Hepatocyte (in vitro differentiated cells): ENCODE results near the gene ZNF674. TPM values are rescaled to one million over a fixed set of nuclear protein-coding genes. Genes with fewer than 3 reads are reported as not detected.
"Not testable (repeated sequence)": the region's sequence is repeated elsewhere in the genome, so short reads cannot be mapped to it uniquely, and the experiment has no call there.

Experiments used
- DNase-seq: peaks from one replicate; pipeline ENCODE4 v3.0.0-alpha.2; 2016; ENCODE audit warnings: low spot score
- H2AFZ ChIP-seq: fragments of 200-600 bp; sonication (generic); 2 replicates; pipeline ENCODE4 v1.6.0; 2016; ENCODE audit warnings: antibody characterized with exemption, mild to moderate bottlenecking
- H3K27ac ChIP-seq: fragments of 200-600 bp; sonication (generic); 2 replicates; pipeline ENCODE4 v1.5.1; 2016; ENCODE audit warnings: mild to moderate bottlenecking
- H3K27me3 ChIP-seq: fragments of 200-600 bp; sonication (generic); 2 replicates; pipeline ENCODE4 v1.6.1; 2016
- H3K36me3 ChIP-seq: fragments of 200-600 bp; sonication (generic); replicated peaks from 2 replicates; pipeline ENCODE4 v1.5.1; 2016; ENCODE audit warnings: low read depth; ENCODE audit not compliant: insufficient read depth
- H3K4me1 ChIP-seq: fragments of 200-600 bp; sonication (generic); 2 replicates; pipeline ENCODE4 v1.5.1; 2016; ENCODE audit warnings: mild to moderate bottlenecking, moderate library complexity; ENCODE audit not compliant: insufficient read depth
- H3K4me2 ChIP-seq: fragments of 200-600 bp; sonication (generic); 2 replicates; pipeline ENCODE4 v1.6.0; 2016
- H3K4me3 ChIP-seq: fragments of 200-600 bp; sonication (generic); 2 replicates; pipeline ENCODE4 v1.5.1; 2016; ENCODE audit warnings: mild to moderate bottlenecking
- H3K79me2 ChIP-seq: fragments of 200-600 bp; sonication (generic); 2 replicates; pipeline ENCODE4 v1.6.0; 2017; ENCODE audit warnings: mild to moderate bottlenecking
- H3K9me2 ChIP-seq: fragments of 200-600 bp; sonication (generic); replicated peaks from 2 replicates; pipeline ENCODE4 v1.6.0; 2017; ENCODE audit warnings: mild to moderate bottlenecking; ENCODE audit not compliant: insufficient read depth
- H3K9me3 ChIP-seq: fragments of 200-600 bp; sonication (generic); 2 replicates; pipeline ENCODE4 v1.5.1; 2016; ENCODE audit warnings: low read depth, mild to moderate bottlenecking
- H4K20me1 ChIP-seq: fragments of 200-600 bp; sonication (generic); 2 replicates; pipeline ENCODE4 v1.6.0; 2016; ENCODE audit warnings: mild to moderate bottlenecking; ENCODE audit not compliant: insufficient read depth, poor library complexity, severe bottlenecking
- EZH2 ChIP-seq: fragments of 200-600 bp; sonication (generic); IDR thresholded peaks from 2 replicates; pipeline ENCODE4 v1.6.1; 2016; ENCODE audit warnings: antibody characterized with exemption, mild to moderate bottlenecking, borderline replicate concordance
- EZH2phosphoT487 ChIP-seq: fragments of 200-600 bp; sonication (generic); IDR thresholded peaks from one replicate; pipeline ENCODE4 v1.6.1; 2018; ENCODE audit warnings: antibody characterized with exemption, mild to moderate bottlenecking, low read depth, moderate library complexity; ENCODE audit not compliant: unreplicated experiment, severe bottlenecking
- WGBS: methylation state at CpG from one replicate; pipeline ENCODE4 v1.1.6; 2016; ENCODE audit warnings: low lambda C conversion rate; ENCODE audit errors: missing lambda C conversion rate; 5-methylcytosine and 5-hydroxymethylcytosine counted together
- polyA plus RNA-seq: library from polyadenylated mRNA; unstranded; fragments of >200 nt; fragmentation: Nextera tagmentation; extraction: Ambion mirVana; gene quantifications from 2 replicates; pipeline ENCODE4 v1.2.1, GENCODE V29; 2016
- total RNA-seq: library from RNA; depleted of rRNA; stranded (reverse); fragments of >200 nt; gene quantifications from 2 replicates; pipeline ENCODE4 v1.2.3, GENCODE V29; 2014
- TF ChIP-seq, protein P1 (sequence below): fragments of 200-600 bp; sonication (generic); IDR thresholded peaks from 2 replicates; pipeline ENCODE4 v1.5.1; 2016; ENCODE audit warnings: antibody characterized with exemption, mild to moderate bottlenecking; ENCODE audit not compliant: poor library complexity

The ZNF674 gene
- total and polyA plus RNA-seq, 2 experiments from 2014 or later: 2.2 to 4.8 TPM

DNA sequence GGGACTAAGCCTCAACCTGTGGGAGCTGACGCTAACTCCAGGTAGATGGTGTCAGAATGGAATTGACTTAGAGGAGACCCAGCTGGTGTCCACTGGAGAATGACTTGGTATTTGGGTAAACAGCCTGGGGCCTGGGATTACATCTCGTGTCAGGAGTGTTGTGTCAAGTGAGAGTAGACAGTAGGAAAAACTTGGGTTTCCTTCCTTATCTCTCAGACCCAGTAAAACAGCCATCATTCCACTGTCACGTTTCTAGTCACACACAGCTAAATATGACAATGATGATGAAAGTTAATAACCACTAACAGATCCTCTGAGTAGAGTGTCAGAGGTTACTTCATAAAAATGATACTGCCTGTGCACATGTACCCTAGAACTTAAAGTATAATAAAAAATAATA lies 13.8 kb downstream of the ZNF674 start:
- Histone ChIP-seq H3K9me2 (no peaks in the 10 kb centered on the region), H2AFZ (no peak overlapping the region), H3K27me3 (no peaks in the 10 kb centered on the region), H3K79me2 (no peaks in the 10 kb centered on the region), H3K36me3 (no peaks in the 10 kb centered on the region), H4K20me1 (no peaks in the 10 kb centered on the region), H3K9me3 (no peaks in the 10 kb centered on the region), H3K4me2 (no peak overlapping the region), H3K4me3 (no peak overlapping the region), H3K4me1 (no peaks in the 10 kb centered on the region), H3K27ac (no peak overlapping the region)
- no peak for DNase-seq
- 55% methylated on average over 3 of the region's 3 CpGs for WGBS
- TF ChIP-seq, protein P1, sequence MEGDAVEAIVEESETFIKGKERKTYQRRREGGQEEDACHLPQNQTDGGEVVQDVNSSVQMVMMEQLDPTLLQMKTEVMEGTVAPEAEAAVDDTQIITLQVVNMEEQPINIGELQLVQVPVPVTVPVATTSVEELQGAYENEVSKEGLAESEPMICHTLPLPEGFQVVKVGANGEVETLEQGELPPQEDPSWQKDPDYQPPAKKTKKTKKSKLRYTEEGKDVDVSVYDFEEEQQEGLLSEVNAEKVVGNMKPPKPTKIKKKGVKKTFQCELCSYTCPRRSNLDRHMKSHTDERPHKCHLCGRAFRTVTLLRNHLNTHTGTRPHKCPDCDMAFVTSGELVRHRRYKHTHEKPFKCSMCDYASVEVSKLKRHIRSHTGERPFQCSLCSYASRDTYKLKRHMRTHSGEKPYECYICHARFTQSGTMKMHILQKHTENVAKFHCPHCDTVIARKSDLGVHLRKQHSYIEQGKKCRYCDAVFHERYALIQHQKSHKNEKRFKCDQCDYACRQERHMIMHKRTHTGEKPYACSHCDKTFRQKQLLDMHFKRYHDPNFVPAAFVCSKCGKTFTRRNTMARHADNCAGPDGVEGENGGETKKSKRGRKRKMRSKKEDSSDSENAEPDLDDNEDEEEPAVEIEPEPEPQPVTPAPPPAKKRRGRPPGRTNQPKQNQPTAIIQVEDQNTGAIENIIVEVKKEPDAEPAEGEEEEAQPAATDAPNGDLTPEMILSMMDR: no peak
- TF ChIP-seq EZH2 (no peak), EZH2phosphoT487 (no peak)

DNA sequence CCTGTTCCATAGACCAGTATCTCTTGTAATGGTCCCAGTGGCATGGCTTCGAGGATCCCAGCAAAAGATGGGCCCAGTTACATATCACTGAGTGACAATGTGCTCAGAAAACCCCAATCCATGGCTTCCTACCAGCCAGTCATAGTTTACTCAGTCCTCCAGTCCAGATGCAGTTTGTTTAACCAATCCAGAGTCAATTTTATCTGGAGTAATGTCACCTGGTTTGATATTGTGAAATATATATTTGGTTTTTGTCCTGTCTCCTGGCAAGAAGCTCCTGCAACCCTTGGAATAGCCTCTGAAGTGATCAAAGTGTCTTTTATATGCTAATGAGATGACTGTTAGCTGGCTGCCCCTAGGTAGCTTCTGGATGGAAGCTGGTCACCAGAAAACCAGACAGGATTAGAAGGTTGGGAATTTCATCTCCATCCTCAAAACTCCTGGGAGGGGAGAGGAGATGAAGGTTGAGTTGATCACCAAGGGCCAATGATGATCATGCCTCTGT lies 14.8 kb downstream of the ZNF674 start:
- 72% methylated on average over 1 of the region's 1 CpG for WGBS
- H3K4me3 ChIP-seq: not testable (repeated sequence)

DNA sequence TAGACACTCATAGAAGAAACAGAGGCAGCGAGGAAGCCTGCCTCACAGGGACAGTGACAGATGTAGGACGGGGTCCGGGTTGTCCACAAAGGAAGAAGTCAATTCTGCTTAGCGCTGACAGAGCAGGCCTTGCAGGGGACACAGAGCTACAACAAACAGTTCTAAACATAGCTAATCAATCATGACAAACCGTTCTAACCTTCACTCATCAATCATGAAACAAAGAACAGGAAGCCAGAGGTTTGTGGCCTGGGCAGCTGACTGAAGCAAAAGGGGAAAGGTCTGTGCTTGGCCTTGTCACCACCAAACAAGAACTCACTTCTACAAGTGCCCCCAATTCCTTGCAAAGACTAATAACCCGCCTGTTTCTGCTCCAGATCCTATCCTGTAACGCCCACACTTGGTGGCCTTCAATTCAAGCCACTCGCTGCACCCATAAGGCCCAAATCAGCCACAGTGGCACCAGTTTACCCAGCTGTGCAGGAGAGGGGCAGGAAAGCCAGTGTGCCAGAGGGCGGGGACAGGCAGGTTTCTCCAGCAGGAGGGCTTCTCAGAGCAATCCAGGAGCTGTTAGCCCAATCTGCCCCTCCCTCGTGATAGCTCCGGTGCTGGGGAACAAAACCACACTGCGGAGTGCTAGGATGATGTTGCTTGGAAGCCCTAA lies 15.3 kb downstream of the ZNF674 start:
- not testable (repeated sequence) for H3K4me2 ChIP-seq, H3K9me3 ChIP-seq, H3K27me3 ChIP-seq, H3K79me2 ChIP-seq, H3K4me3 ChIP-seq, H3K36me3 ChIP-seq, DNase-seq, H2AFZ ChIP-seq, H3K9me2 ChIP-seq, H4K20me1 ChIP-seq, H3K4me1 ChIP-seq, H3K27ac ChIP-seq
- WGBS: 77% methylated on average over 11 of the region's 12 CpGs

More for the DNA sequence above, 14.8 kb downstream of the ZNF674 start:
- not testable (repeated sequence) for H3K4me1 ChIP-seq, H4K20me1 ChIP-seq, H3K27ac ChIP-seq, H3K36me3 ChIP-seq, H3K4me2 ChIP-seq, H3K9me3 ChIP-seq, H3K27me3 ChIP-seq, DNase-seq, H3K9me2 ChIP-seq, H2AFZ ChIP-seq, H3K79me2 ChIP-seq

DNA sequence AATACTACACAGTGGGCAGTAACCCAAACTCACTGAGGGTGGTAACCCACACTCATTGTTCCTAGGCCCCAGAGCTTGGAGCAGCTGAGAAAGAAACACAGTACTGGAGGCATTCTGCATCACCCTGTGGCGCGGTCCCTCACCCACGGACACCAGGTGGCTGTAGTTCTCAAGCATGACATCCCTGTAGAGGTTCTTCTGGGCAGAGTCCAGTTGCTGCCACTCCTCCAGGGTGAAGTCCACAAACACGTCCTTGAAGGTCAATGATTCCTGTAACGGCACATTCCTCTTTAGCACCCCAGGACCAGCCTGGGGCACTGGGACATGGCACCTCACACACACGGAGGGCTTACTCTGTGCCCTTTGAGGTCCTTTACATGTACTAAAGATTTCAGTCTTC lies 16.6 kb downstream of the ZNF674 start:
- 76% methylated on average over 6 of the region's 6 CpGs for WGBS
- not testable (repeated sequence) for H3K27me3 ChIP-seq, H3K4me1 ChIP-seq, H3K4me2 ChIP-seq, H3K36me3 ChIP-seq, H4K20me1 ChIP-seq, H3K4me3 ChIP-seq, H3K9me2 ChIP-seq, H3K79me2 ChIP-seq, H3K27ac ChIP-seq, H3K9me3 ChIP-seq, DNase-seq, H2AFZ ChIP-seq

DNA sequence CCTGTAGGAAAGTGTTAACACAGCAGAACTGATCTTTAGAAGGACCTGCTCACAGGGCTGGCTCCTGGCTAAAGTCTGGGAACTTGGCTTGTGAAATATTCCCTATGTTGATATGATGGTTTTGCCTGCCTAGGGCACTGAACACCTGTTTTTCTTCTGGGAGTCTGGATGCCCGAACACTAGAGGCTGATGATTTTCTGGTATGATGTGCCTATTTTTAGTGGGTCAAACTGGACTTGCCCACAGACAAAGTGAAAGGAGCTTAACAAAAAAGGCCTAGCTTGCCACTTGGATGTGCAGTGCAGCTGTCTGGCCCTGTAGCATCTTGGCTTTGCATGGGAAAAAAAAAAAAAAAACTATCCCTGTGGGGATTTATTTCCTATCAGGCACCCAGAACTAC lies 39.1 kb downstream of the ZNF674 start:
- 76% methylated on average over 1 of the region's 1 CpG for WGBS
- Histone ChIP-seq H3K4me1 (no peaks in the 10 kb centered on the region), H3K4me2 (no peak overlapping the region), H2AFZ (no peak overlapping the region), H4K20me1 (no peaks in the 10 kb centered on the region), H3K9me3 (no peaks in the 10 kb centered on the region), H3K36me3 (no peaks in the 10 kb centered on the region), H3K9me2 (no peaks in the 10 kb centered on the region), H3K27ac (no peak overlapping the region), H3K27me3 (no peaks in the 10 kb centered on the region), H3K4me3 (no peak overlapping the region), H3K79me2 (no peaks in the 10 kb centered on the region)
- DNase-seq: no peak
- TF ChIP-seq EZH2phosphoT487: no peak
- TF ChIP-seq EZH2: no peak
- TF ChIP-seq, protein P1: no peak
